NT2/D1 (cell line): ENCODE measurements around the gene GALNT18.

Experiments
- SUZ12 ChIP-seq: IDR thresholded peaks from 2 replicates; pipeline ENCODE4 v1.6.1; 2011; ENCODE audit not compliant: insufficient read length, insufficient read depth; ENCODE audit errors: extremely low read depth
- ZNF274 ChIP-seq: IDR thresholded peaks from 2 replicates; pipeline ENCODE4 v1.6.1; 2011; ENCODE audit warnings: mild to moderate bottlenecking, low read depth, low read length

DNA sequence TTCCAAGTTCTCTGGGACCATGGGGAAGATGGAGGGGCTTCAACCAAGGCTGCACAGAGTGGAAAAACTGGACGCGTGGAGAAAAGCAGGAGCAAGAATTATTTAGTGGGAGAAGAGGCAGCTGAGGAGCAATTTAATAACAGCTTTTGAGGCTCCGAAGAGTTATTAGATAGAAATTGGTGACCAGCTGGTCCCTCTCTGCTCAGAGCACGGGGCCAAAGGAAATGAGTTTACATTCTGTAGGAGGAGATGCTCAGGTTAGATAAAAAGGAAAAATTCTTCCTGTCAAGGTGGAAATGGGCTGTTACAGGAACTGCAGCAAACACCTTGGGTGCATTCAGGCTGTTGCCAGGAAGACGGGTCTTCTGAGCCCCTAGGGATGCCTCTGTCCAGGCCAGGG lies 47.0 kb upstream of the GALNT18 start:
- TF ChIP-seq ZNF274: no peak
- no peak for TF ChIP-seq SUZ12
